HG02870 (cell line): ENCODE measurements around the gene SLC30A4.
"Not testable (repeated sequence)": the region's sequence is repeated elsewhere in the genome, so short reads cannot be mapped to it uniquely, and the experiment has no call there.

Experiments used
- ATAC-seq: cut with Tn5 transposase; IDR thresholded peaks from one replicate; pipeline ENCODE4 v1.9.1; 2021; ENCODE audit warnings: mild to moderate bottlenecking, moderate library complexity; ENCODE audit not compliant: unreplicated experiment

SLC30A4 gene

DNA sequence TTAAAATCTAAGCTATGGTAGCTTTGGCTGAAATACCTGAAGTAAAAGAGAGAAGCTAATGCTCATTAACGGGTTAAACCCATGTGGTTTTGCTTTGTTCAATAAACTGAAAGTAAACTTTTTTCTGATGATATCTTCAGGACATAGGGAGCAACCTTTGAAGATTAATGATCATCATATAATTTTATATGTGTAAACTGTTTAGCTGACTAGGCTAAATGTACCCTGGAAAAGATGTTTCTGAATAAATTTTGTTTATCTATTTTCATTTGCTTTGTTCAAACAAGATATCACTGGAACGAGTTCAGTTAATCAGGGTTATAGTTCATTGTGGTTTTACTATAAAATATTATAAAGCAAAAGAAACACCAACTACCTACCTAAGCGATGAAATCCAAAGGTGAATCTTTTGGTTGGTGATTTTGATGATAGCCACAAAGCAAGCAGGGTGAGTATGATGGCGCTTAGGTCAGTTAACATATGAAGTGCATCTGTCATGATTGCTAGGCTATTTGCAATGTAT is 11.7 kb downstream of the SLC30A4 start:
- ATAC-seq: no peak

GRCh38 chr15:45507143-45507542 is 15.4 kb downstream of the SLC30A4 start:
- ATAC-seq: not testable (repeated sequence)

GRCh38 chr15:45499426-45499825 is 23.1 kb downstream of the SLC30A4 start:
- ATAC-seq: no peak

- ATAC-seq: no peak
These were observed 23.9 kb downstream of the SLC30A4 start for GRCh38 chr15:45498701-45499100.

DNA sequence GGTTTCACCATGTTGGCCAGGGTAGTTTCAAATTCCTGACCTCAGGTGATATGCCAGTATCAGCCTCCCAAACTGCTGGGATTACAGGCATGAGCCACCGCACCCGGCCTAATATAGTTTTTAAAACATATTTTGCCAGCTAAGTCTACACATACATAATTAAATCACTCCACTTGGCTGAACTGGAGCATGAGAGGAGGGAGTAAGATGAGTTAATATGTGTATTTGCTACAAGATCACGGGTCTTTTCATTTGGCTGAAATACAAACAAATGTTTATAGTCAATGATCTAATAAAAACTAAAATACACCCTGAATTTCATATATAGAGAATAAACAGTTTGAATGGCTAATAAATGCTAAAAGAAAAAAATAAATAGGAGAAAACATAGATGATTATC is 25.3 kb downstream of the SLC30A4 start:
- ATAC-seq: no peak

GRCh38 chr15:45496658-45497057 is 25.9 kb downstream of the SLC30A4 start:
- ATAC-seq: no peak

GRCh38 chr15:45495588-45495987 is 27.0 kb downstream of the SLC30A4 start:
- ATAC-seq: no peak

- no peak for ATAC-seq
These were observed 32.8 kb downstream of the SLC30A4 start for GRCh38 chr15:45489690-45490238.

DNA sequence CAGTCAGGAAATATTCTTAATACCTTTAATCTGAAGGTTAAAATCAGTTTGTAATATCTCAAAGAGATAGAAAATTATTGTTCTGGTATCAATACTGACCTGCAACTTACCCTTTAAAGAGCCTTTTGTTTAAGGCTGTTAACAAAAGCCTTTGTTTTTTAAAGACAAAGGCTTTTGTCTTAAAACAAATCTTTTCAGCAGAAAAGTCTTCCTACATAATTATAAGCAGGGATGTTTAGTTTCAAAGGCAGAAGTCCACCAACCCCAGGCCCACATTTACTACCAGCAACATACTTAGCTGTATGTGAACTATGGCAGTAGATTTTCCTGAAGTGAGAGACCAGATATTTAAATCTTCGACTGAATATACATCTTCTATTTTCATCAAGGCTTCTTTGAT is 36.2 kb downstream of the SLC30A4 start:
- no peak for ATAC-seq

DNA sequence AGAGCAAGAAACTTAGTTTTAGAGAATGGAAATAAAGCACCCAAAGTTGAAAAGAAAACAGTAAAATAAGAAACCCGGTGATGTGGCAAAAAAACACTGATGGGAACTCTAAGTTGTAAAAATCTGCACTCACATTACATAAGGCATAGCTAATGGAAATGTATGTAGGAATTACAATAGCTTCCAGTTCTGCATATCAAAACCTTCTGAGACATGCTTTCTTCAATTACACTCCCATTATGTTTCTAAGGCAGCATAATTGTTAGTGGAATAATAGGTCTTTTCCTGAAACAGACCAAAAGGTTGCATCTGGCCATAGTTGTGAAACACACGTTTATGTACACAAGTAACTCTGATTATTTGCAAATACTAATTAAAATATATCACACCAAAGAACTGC is 41.4 kb downstream of the SLC30A4 start:
- ATAC-seq: no peak

GRCh38 chr15:45476410-45476809 is 46.1 kb downstream of the SLC30A4 start:
- ATAC-seq: no peak

GRCh38 chr15:45474799-45475198 is 47.8 kb downstream of the SLC30A4 start:
- ATAC-seq: no peak

DNA sequence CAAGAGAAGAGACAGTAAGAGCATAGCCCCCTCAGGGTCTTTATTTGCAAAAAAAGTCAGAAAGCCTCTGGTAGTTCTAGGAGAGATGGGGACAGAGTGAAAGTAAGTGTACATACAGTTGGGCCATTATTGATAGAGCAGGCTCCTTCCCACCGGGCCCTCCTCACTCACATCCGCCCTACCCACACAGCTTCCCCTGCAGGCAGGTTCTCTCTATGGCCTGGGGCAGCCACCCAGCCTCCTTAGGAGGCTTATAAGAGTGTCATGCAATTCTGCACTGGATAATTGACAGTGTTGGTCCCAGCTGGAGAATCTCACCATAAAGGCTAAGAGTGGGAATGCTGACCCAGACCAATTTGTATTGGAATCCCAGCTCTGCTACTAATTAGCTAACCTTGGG is 49.5 kb downstream of the SLC30A4 start:
- ATAC-seq: no peak

GRCh38 chr15:45471151-45471550 is 51.4 kb downstream of the SLC30A4 start:
- ATAC-seq: no peak

DNA sequence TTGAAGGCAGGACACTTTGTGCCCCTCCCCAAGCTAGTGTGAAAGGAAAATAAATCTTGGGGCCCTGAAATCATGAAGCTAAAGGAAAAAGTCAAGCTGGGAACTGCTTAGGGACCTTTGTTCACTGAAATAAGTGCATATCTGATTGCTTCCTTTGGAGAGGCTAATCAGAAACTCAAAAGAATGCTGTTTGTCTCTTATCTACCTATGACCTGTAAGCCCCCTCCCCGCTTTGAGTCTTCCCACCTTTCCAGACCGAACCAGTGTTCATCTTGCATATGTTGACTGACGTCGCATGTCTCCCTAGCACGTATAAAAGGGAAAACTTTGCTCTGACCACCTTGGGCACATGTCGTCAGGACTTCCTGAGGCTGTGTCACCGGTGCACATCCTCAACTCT is 53.1 kb downstream of the SLC30A4 start:
- no peak for ATAC-seq

DNA sequence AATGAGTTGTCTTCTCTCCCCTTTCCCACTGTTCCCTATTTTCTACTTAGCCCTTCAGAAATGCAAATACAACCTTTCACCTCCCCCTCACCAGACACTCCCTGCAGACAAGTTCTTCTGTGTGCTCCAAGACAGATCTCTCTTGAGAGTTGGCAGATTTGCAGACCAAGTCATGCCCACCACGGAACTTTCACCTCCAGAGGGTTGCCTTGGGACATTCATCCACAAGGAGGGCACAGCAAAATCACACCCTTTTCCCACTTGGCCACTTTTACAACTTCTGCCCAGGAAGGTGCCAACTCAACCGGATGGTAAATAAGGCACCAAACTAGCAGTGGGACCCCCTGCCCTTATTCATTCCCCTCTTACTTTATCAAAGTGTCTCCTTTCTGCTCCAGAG is 53.5 kb downstream of the SLC30A4 start:
- ATAC-seq: no peak

- ATAC-seq: no peak
These were observed 54.3 kb downstream of the SLC30A4 start for GRCh38 chr15:45468294-45468693.

DNA sequence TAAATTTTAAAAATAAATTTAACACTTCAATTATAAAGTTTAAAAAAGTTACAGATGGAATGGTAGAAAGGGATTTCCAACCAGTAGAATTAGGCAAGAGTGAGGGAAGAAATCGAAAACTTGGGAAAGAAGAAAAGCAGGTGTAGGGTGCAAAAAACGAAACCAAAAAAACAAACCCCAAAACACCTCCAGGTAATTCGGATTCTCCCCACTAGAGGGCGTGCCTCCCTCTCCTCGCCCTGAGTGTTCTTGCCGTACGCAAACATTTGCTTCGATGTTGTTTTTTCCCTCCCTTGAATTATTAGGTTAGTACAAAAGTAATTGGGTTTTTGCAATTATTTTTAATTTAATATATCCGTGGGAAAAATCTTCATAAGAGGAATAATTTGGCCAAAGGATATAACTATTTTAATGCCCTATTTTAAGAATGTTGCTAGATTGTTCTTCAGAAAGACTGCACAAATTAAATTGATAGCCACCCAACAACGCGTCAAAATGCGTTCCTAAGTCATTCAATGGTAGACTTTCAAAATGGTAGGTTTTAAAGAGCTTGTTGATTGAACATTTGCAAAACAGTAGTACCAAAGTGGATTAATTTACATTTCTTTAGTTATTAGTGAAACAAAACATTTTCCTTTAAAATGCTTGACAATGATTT is 63.7 kb downstream of the SLC30A4 start:
- no peak for ATAC-seq

DNA sequence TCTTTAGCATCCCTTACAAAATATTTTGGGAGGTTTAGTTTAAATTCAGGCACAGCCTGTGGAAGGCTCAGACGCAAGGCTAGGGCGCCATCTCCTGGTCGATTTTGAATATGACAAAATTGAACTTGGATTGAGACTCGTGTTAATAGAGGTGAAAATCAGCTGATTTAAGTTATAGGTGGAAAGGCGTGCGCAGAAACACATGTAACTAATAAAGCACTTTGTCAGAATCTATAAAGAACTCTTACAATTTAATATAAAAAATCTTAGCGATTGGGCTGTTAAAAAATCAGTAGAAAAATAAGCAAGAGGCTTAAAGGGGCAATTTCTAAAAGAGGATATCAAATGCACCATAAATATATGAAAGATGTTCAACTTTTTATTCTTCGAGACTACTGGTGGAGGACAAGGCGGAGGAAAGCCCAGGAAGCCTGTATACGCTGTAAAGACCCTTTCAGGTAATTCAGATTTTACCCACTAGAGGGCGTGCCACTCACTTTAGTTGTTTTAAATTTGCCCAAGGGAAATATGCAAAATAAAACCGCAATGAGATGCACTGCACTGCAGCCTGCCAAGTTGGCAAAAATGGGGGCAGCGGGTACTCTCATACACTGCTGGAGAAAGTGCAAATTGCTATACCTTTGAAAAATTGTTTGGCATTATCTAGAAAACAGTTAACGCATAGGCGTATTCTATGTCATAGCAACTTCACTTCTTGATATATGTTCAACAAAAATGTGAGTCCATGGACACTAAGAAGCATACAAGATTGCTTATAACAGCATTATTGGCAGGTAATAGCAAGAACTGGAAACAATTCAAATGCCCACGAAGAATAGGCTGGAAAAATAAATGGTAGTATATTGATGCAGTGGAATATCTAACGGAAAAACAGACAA is 64.7 kb downstream of the SLC30A4 start:
- peak; percentile 57 for ATAC-seq

DNA sequence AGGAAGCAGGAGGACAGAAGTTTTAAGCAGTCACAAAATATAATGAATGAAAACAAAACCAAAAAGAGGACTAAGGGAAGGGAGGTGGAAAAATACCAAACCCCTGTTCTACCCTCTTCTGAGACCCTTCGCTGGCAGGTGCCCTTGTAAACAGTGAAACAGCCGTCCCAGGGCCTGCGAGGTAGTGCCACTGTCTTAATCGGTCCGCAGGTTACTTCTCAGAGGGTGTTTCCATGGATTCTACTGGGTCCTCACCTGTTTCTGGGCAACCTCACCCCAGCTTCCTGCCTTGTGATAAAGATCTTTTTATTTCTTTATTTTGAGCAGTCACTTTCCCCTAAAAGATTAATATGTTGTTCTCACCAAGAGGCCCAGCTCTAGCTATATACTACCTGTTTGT is 65.3 kb downstream of the SLC30A4 start:
- no peak for ATAC-seq

DNA sequence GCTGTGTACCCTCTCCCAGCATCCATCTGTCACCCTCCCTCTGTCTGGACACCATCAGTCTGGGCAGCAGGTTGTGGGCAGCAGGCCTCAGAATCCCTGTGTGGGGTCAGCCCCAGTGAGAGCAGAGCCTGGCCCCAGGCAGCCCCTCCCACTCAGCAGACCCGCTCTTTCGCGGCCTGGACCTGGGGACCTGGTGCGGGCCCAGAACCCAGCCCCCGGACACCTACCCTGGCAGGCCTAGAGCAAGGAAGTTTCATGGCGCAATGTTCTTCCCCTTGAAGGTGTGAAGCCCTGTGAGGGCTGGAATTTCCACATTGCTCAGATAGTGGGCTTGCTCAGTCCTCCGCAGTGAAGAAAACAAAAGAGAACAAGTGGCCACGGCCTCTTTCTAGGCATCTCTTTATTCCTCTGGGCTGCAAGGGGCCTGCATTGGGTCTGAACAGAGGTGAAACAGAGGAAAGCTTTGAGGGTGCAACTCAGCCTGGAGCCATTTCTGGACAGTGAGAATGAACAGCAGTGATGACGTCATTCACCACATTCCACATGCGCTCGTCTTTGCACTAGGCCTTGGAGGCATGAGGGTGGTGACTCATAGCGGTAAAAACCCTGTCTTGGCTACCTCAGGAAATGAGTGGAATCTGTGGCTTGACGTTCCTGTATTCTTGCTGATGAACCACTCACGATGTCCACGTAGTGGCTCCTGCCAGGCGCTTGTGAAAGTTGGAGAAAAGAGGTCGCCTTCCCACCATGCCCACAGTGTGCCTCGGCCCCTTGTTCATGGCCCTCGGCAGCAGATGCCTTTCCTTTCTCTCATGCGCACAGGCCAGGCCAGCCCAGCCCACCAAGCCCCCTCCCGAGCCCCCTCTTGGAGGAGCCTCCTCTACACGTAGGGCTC is 66.1 kb downstream of the SLC30A4 start:
- no peak for ATAC-seq
